RWPE2 (cell line): Measurements from ENCODE around the gene VPS13C.
A peak's percentile ranks its signal among the peaks of the same experiment; 100 is the strongest.

Experiments
- ATAC-seq: fragments of 200-7000 bp; cut with Tn5 transposase; 3 replicates; pipeline ENCODE4 v1.9.1; 2021; ENCODE audit warnings: low read depth
- DNase-seq: peaks from one replicate; pipeline ENCODE4 v3.0.0-alpha.2; 2020; ENCODE audit warnings: low spot score
- H3K27ac ChIP-seq: fragments of 450-650 bp; 2 replicates; pipeline ENCODE4 v1.5.1; 2017; ENCODE audit warnings: mild to moderate bottlenecking; ENCODE audit not compliant: poor library complexity, severe bottlenecking
- H3K27me3 ChIP-seq: fragments of 250-450 bp; sonication (Bioruptor Pico); 2 replicates; pipeline ENCODE4 v1.5.1; 2021; ENCODE audit warnings: mild to moderate bottlenecking, moderate library complexity; ENCODE audit not compliant: insufficient read depth, poor library complexity, severe bottlenecking
- H3K36me3 ChIP-seq: fragments of 250-450 bp; sonication (Bioruptor Pico); 2 replicates; pipeline ENCODE4 v1.5.1; 2020; ENCODE audit warnings: low read depth, mild to moderate bottlenecking, moderate library complexity
- H3K4me1 ChIP-seq: fragments of 250-450 bp; sonication (Bioruptor Pico); 2 replicates; pipeline ENCODE4 v1.5.1; 2021; ENCODE audit warnings: mild to moderate bottlenecking, moderate library complexity; ENCODE audit not compliant: insufficient read depth, poor library complexity, severe bottlenecking
- H3K4me3 ChIP-seq: fragments of 250-450 bp; sonication (Bioruptor Pico); 2 replicates; pipeline ENCODE4 v1.5.1; 2021; ENCODE audit warnings: mild to moderate bottlenecking, moderate library complexity; ENCODE audit not compliant: severe bottlenecking
- H3K9me3 ChIP-seq: fragments of 250-450 bp; sonication (Bioruptor Pico); 2 replicates; pipeline ENCODE4 v1.5.1; 2021; ENCODE audit warnings: mild to moderate bottlenecking, moderate library complexity; ENCODE audit not compliant: severe bottlenecking
- CTCF ChIP-seq: fragments of 450-650 bp; IDR thresholded peaks from one replicate; pipeline ENCODE4 v1.5.1; 2017; ENCODE audit warnings: mild to moderate bottlenecking, moderate library complexity; ENCODE audit not compliant: poor library complexity, severe bottlenecking

Gene VPS13C

GRCh38 chr15:62105266-62105665, 45.0 kb upstream of the VPS13C start:
- no peak for DNase-seq
- no peak for TF ChIP-seq CTCF
- Histone ChIP-seq H3K27ac (no peak overlapping the region), H3K36me3 (no peaks in the 10 kb centered on the region), H3K4me3 (no peak overlapping the region), H3K4me1 (peaks cover 11% of the 10 kb centered on the region), H3K9me3 (no peaks in the 10 kb centered on the region), H3K27me3 (no peaks in the 10 kb centered on the region)
- no peak for ATAC-seq

GRCh38 chr15:62104846-62105245, 44.6 kb upstream of the VPS13C start:
- no peaks in the 10 kb centered on the region for H3K9me3 ChIP-seq
- no peak overlapping the region for H3K27ac ChIP-seq
- no peak for TF ChIP-seq CTCF
- H3K4me1 ChIP-seq = peaks cover 7% of the 10 kb centered on the region
- no peak overlapping the region for H3K4me3 ChIP-seq
- no peaks in the 10 kb centered on the region for H3K36me3 ChIP-seq
- no peak for DNase-seq
- ATAC-seq = no peak
- no peaks in the 10 kb centered on the region for H3K27me3 ChIP-seq

GRCh38 chr15:62104401-62104800, 44.2 kb upstream of the VPS13C start:
- Histone ChIP-seq H3K27me3 (no peaks in the 10 kb centered on the region), H3K36me3 (no peaks in the 10 kb centered on the region), H3K4me1 (peaks cover 3% of the 10 kb centered on the region), H3K4me3 (no peak overlapping the region), H3K9me3 (no peaks in the 10 kb centered on the region), H3K27ac (no peak overlapping the region)
- ATAC-seq (no peak), DNase-seq (no peak)
- TF ChIP-seq CTCF = no peak

GRCh38 chr15:62103431-62103830, 43.2 kb upstream of the VPS13C start:
- ATAC-seq = no peak
- H3K4me3 ChIP-seq = no peak overlapping the region
- no peak overlapping the region for H3K27ac ChIP-seq
- no peaks in the 10 kb centered on the region for H3K36me3 ChIP-seq
- H3K9me3 ChIP-seq = no peaks in the 10 kb centered on the region
- H3K27me3 ChIP-seq = no peaks in the 10 kb centered on the region
- no peak for DNase-seq
- no peaks in the 10 kb centered on the region for H3K4me1 ChIP-seq
- TF ChIP-seq CTCF = no peak

GRCh38 chr15:62099094-62099601, 38.9 kb upstream of the VPS13C start:
- no peaks in the 10 kb centered on the region for H3K27me3 ChIP-seq
- DNase-seq (no peak), ATAC-seq (peak; percentile 33; the same call in 1 of the 3 replicates)
- no peaks in the 10 kb centered on the region for H3K36me3 ChIP-seq
- H3K9me3 ChIP-seq = no peaks in the 10 kb centered on the region
- H3K4me1 ChIP-seq = no peaks in the 10 kb centered on the region
- no peak overlapping the region for H3K27ac ChIP-seq
- no peak for TF ChIP-seq CTCF
- no peak overlapping the region for H3K4me3 ChIP-seq
